Endothelial cell of umbilical vein (primary cell): ENCODE measurements around the gene KCTD13. TPM values are rescaled to one million over a fixed set of nuclear protein-coding genes. Genes with fewer than 3 reads are reported as not detected.
A peak's percentile ranks its signal among the peaks of the same experiment; 100 is the strongest.

ENCODE experiments used
- BruUV-seq: library from RNA; stranded (reverse); fragments of 400-500 nt; replicated peaks from 2 replicates; lab custom pipeline; 2021; lab: Mats Ljungman, UMichigan
- CTCF ChIA-PET: fragments of 300-600, 350-600 bp; sonication (Branson Sonifier 250); formaldehyde crosslinking; loops from one replicate; lab custom pipeline; 2021; ENCODE audit warnings: antibody characterized with exemption, inconsistent platforms; lab: Charles Lee
- POLR2A ChIA-PET: fragments of 300-600, 350-600 bp; sonication (Branson Sonifier 250); formaldehyde crosslinking; loops from one replicate; lab custom pipeline; 2021; ENCODE audit warnings: antibody characterized with exemption, inconsistent platforms; lab: Charles Lee
- DNase-seq: peaks from one replicate; pipeline ENCODE4 v3.0.0-alpha.2; 2011; ENCODE audit warnings: low read depth, low spot score
- FAIRE-seq: peaks from 2 replicates; lab custom pipeline; 2011; peaks lifted over from hg19 to GRCh38; lab: Jason Lieb, UNC
- H2AFZ ChIP-seq: 2 replicates; pipeline ENCODE4 v1.6.0; 2012; ENCODE audit warnings: low read depth, low read length, control low read depth, inconsistent platforms
- H3K27ac ChIP-seq: 2 replicates; pipeline ENCODE4 v1.5.1; 2011; ENCODE audit warnings: low read depth, mild to moderate bottlenecking, control low read depth, low read length, moderate library complexity; ENCODE audit not compliant: insufficient read depth
- H3K27me3 ChIP-seq, 2 experiments: 2 replicates each; pipeline versions ENCODE4 v1.6.0 to v1.6.1; 2011; ENCODE audit warnings: low read length in 2 of 2, mixed read lengths in 1 of 2; ENCODE audit not compliant: control insufficient read depth in 2 of 2, insufficient read depth in 2 of 2
- H3K36me3 ChIP-seq, 2 experiments: 2 replicates in 1 of 2; 3 replicates in 1 of 2; pipeline ENCODE4 v1.5.1; 2011; ENCODE audit warnings: low read length in 2 of 2, mild to moderate bottlenecking in 1 of 2, moderate library complexity in 1 of 2; ENCODE audit not compliant: control insufficient read depth in 2 of 2, insufficient read depth in 2 of 2; ENCODE audit errors: extremely low read depth in 1 of 2
- H3K4me1 ChIP-seq: 3 replicates; pipeline ENCODE4 v1.5.1; 2011; ENCODE audit warnings: mild to moderate bottlenecking, low read length; ENCODE audit not compliant: control insufficient read depth, insufficient read depth; ENCODE audit errors: extremely low read depth
- H3K4me2 ChIP-seq: 2 replicates; pipeline ENCODE4 v1.6.1; 2011; ENCODE audit warnings: low read length, control low read depth, mixed read lengths; ENCODE audit not compliant: insufficient read depth
- H3K4me3 ChIP-seq, 3 experiments: fragments of 200-600 bp in 1 of 3; sonication (generic), shearing (Covaris generic) in 1 of 3; replicated peaks in 1 of 3; 2 replicates each; pipeline ENCODE4 v1.5.1; 2011 to 2016; ENCODE audit warnings: control low read depth in 3 of 3, low read length in 3 of 3, mild to moderate bottlenecking in 2 of 3, inconsistent platforms in 1 of 3, low read depth in 1 of 3, moderate library complexity in 1 of 3; ENCODE audit not compliant: insufficient read depth in 1 of 3
- H3K79me2 ChIP-seq: 2 replicates; pipeline ENCODE4 v1.6.0; 2012; ENCODE audit warnings: low read length, inconsistent platforms; ENCODE audit not compliant: control insufficient read depth, insufficient read depth
- H3K9ac ChIP-seq: replicated peaks from 2 replicates; pipeline ENCODE3; 2011; ENCODE audit warnings: low read length, control low read depth; ENCODE audit not compliant: insufficient read depth; ENCODE audit errors: extremely low read depth
- H3K9me1 ChIP-seq: replicated peaks from 3 replicates; pipeline ENCODE4 v1.6.0; 2011; ENCODE audit warnings: mild to moderate bottlenecking, low read length; ENCODE audit not compliant: control insufficient read depth, insufficient read depth; ENCODE audit errors: extremely low read depth
- H3K9me3 ChIP-seq: replicated peaks from 2 replicates; pipeline ENCODE4 v1.5.1; 2012; ENCODE audit warnings: low read length, inconsistent platforms; ENCODE audit not compliant: control insufficient read depth, insufficient read depth
- H4K20me1 ChIP-seq: replicated peaks from 2 replicates; pipeline ENCODE3; 2011; ENCODE audit warnings: mild to moderate bottlenecking, low read length; ENCODE audit not compliant: control insufficient read depth, insufficient read depth; ENCODE audit errors: extremely low read depth
- CTCF ChIP-seq, 2 donors: IDR thresholded peaks; 1 replicate in 1 of 2; 2 replicates in 1 of 2; pipeline ENCODE4 v1.5.1; 2011; ENCODE audit warnings: low read length in 2 of 2, mild to moderate bottlenecking in 2 of 2, moderate library complexity in 2 of 2, control low read depth in 1 of 2, inconsistent platforms in 1 of 2, low read depth in 1 of 2; ENCODE audit not compliant: insufficient read depth in 1 of 2; ENCODE audit errors: extremely low read depth in 1 of 2
- EZH2 ChIP-seq: IDR thresholded peaks from 2 replicates; pipeline ENCODE4 v1.6.1; 2012; ENCODE audit warnings: borderline replicate concordance, low read depth, mild to moderate bottlenecking, moderate library complexity, low read length, inconsistent platforms; ENCODE audit not compliant: severe bottlenecking
- FOS ChIP-seq: IDR thresholded peaks from 2 replicates; pipeline ENCODE4 v1.6.1; 2011; ENCODE audit warnings: mild to moderate bottlenecking, low read length, moderate library complexity, borderline replicate concordance; ENCODE audit not compliant: insufficient read depth
- GATA2 ChIP-seq: IDR thresholded peaks from 2 replicates; pipeline ENCODE4 v1.7.0; 2011; ENCODE audit warnings: low read depth, mild to moderate bottlenecking, moderate library complexity, mixed read lengths, low read length; ENCODE audit not compliant: insufficient read length, insufficient read depth
- MAX ChIP-seq: IDR thresholded peaks from 2 replicates; pipeline ENCODE4 v1.6.1; 2011; ENCODE audit not compliant: insufficient read depth, insufficient read length
- MYC ChIP-seq: IDR thresholded peaks from one replicate; pipeline ENCODE4 v1.6.1; 2011; ENCODE audit warnings: mild to moderate bottlenecking, low read depth, low read length
- POLR2A ChIP-seq: IDR thresholded peaks from 2 replicates; pipeline ENCODE4 v1.6.1; 2012; ENCODE audit warnings: low read depth, mild to moderate bottlenecking, control low read depth, low read length
- POLR2AphosphoS5 ChIP-seq: IDR thresholded peaks from 2 replicates; pipeline ENCODE4 v1.6.1; 2012; ENCODE audit warnings: low read depth, mild to moderate bottlenecking, control low read depth, low read length, moderate library complexity; ENCODE audit not compliant: insufficient read depth
- dilution Hi-C: fragments of 300-500 bp; cut with MboI; formaldehyde crosslinking; loops from one replicate; pipeline ENCODE4 v1.15.0; 2019; ENCODE audit warnings: low sequenced_read_pairs; ENCODE audit not compliant: extremely low pct_ligation_motif_present
- intact Hi-C: fragments of 100-400 bp; cut with micrococcal nuclease; formaldehyde crosslinking; loops from one replicate; pipeline ENCODE4 v1.10.0; 2022
- polyA plus RNA-seq, 4 experiments: library from polyadenylated mRNA; depleted of rRNA in 3 of 4; stranded (reverse) in 3 of 4; unstranded in 1 of 4; fragments of >200 nt; gene quantifications; 2 replicates each; pipeline versions ENCODE4 v1.2.1 to v1.2.3, GENCODE V29; 2011 to 2012; ENCODE audit warnings: missing spikeins in 1 of 4
- total RNA-seq: library from RNA; stranded (reverse); gene quantifications from 2 replicates; pipeline ENCODE4 v1.2.3, GENCODE V29; 2021

KCTD13 gene
- total and polyA plus RNA-seq, 2 donors (not counting 3 experiments of a cell fraction or from before 2014, with no cell fraction given): 22.6 to 24.2 TPM

- DNase-seq (no peak), FAIRE-seq (no peak)
- no peaks in the 10 kb centered on the region for H3K9me1 ChIP-seq
- H3K4me1 ChIP-seq: peaks cover 7% of the 10 kb centered on the region
- dilution Hi-C loops (no loop called here), intact Hi-C loops (no loop called here)
- no peaks in the 10 kb centered on the region for H4K20me1 ChIP-seq
- CTCF ChIA-PET: interaction anchor here (0.7 to 1.1 kb wide), 2 partner anchors 16 to 142 kb away, joined by 4 to 5 read pairs; no protein-coding TSS in a partner anchor
- no peak overlapping the region for H3K4me2 ChIP-seq
- H3K36me3 ChIP-seq: peaks cover 0 to 14% of the 10 kb centered on the region in 2 experiments
- TF ChIP-seq POLR2AphosphoS5 (no peak), GATA2 (no peak), MAX (no peak), EZH2 (no peak)
- H3K9ac ChIP-seq: no peak overlapping the region
- no peak overlapping the region for H3K4me3 ChIP-seq
- H3K9me3 ChIP-seq: no peaks in the 10 kb centered on the region
- no TSS peak for BruUV-seq
- H3K27me3 ChIP-seq: no peaks in the 10 kb centered on the region
- peaks cover 14% of the 10 kb centered on the region for H3K79me2 ChIP-seq
- H3K27ac ChIP-seq: no peak overlapping the region
- POLR2A ChIA-PET: no interaction called here
- no peak overlapping the region for H2AFZ ChIP-seq
Measured at GRCh38 chr16:29864205-29864604, 61.8 kb downstream of the KCTD13 start.

GRCh38 chr16:29863669-29863984 is 62.4 kb downstream of the KCTD13 start:
- Histone ChIP-seq H3K27ac (peak overlapping the region; percentile 100), H4K20me1 (no peaks in the 10 kb centered on the region), H3K9me3 (no peaks in the 10 kb centered on the region), H3K79me2 (peaks cover 14% of the 10 kb centered on the region), H3K4me1 (peaks cover 7% of the 10 kb centered on the region), H2AFZ (peak overlapping the region; percentile 84), H3K9ac (no peak overlapping the region), H3K36me3 (peaks cover 0 to 19% of the 10 kb centered on the region in 2 experiments), H3K4me2 (peak overlapping the region; percentile 87), H3K4me3 (no peak overlapping the region), H3K9me1 (no peaks in the 10 kb centered on the region), H3K27me3 (no peaks in the 10 kb centered on the region)
- dilution Hi-C loops: no loop called here
- no peak for DNase-seq
- ChIA-PET POLR2A (no interaction called here), CTCF (interaction anchor here (0.8 to 3.9 kb wide), 8 partner anchors 10 to 110 kb away, joined by 3 to 19 read pairs (median 4); partner anchors contain the start of genes ASPHD1, KIF22 and SEZ6L2)
- intact Hi-C loops: loop anchor here (1.0 to 2.0 kb wide), 8 partner anchors 39 to 158 kb away; partner anchors contain the start of genes INO80E, KIF22, MVP and TAOK2
- TF ChIP-seq FOS: no peak
- no peak for TF ChIP-seq POLR2A
- no peak for TF ChIP-seq MYC
- TF ChIP-seq CTCF (IDR thresholded peaks at IDR 0.05; ENCODE audit: extremely low read depth in 1 of 2, insufficient read depth in 1 of 2, low read depth in 1 of 2, low read length in 2 of 2): no peak
- TF ChIP-seq EZH2: no peak
- no peak for TF ChIP-seq MAX
- FAIRE-seq: no peak
- no TSS peak for BruUV-seq
